Fibroblast of the aortic adventitia (primary cell): ENCODE results near the gene RTN4R. TPM values are rescaled to one million over a fixed set of nuclear protein-coding genes. Genes with fewer than 3 reads are reported as not detected.
"Not testable (repeated sequence)": the region's sequence is repeated elsewhere in the genome, so short reads cannot be mapped to it uniquely, and the experiment has no call there.

Experiments
- DNase-seq: peaks from one replicate; pipeline ENCODE4 v3.0.0-alpha.2; 2010; ENCODE audit warnings: low read depth
- H3K4me3 ChIP-seq: 2 replicates; pipeline ENCODE4 v1.5.1; 2011; ENCODE audit warnings: low read depth, mild to moderate bottlenecking, control low read depth, low read length, moderate library complexity
- total RNA-seq: library from RNA; depleted of rRNA; stranded (reverse); fragments of >200 nt; gene quantifications from 2 replicates; pipeline ENCODE4 v1.2.3, GENCODE V29; 2012; ENCODE audit warnings: low replicate concordance
- TF ChIP-seq, protein P1 (sequence below): IDR thresholded peaks from 2 replicates; pipeline ENCODE4 v1.5.1; 2011; ENCODE audit warnings: mild to moderate bottlenecking, low read length, control low read depth, inconsistent platforms; ENCODE audit not compliant: insufficient read depth

RTN4R gene
- total RNA-seq, 1 donor: 0.09 TPM

DNA sequence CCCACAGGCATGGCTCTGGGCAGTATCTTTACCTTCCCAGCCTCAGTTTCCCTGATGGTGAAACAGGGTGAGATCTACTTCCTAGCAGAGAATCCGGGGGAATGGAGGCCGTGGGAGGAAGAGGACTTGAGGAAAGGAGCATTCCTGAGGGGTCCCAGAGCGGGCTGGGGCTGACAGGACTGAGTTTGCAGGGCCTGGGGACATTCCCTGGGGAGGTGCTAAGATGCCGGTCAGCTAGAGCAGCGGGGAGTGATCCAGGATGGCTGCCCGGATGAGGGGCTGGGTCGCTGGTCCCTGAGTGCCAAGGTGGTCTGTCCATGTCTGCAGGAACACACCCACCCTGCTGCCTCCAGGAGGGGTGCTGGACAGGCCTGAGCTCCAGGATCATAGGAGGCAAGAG is 8.3 kb upstream of the RTN4R start:
- TF ChIP-seq, protein P1, sequence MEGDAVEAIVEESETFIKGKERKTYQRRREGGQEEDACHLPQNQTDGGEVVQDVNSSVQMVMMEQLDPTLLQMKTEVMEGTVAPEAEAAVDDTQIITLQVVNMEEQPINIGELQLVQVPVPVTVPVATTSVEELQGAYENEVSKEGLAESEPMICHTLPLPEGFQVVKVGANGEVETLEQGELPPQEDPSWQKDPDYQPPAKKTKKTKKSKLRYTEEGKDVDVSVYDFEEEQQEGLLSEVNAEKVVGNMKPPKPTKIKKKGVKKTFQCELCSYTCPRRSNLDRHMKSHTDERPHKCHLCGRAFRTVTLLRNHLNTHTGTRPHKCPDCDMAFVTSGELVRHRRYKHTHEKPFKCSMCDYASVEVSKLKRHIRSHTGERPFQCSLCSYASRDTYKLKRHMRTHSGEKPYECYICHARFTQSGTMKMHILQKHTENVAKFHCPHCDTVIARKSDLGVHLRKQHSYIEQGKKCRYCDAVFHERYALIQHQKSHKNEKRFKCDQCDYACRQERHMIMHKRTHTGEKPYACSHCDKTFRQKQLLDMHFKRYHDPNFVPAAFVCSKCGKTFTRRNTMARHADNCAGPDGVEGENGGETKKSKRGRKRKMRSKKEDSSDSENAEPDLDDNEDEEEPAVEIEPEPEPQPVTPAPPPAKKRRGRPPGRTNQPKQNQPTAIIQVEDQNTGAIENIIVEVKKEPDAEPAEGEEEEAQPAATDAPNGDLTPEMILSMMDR: no peak
- no peak overlapping the region for H3K4me3 ChIP-seq
- DNase-seq: no peak

DNA sequence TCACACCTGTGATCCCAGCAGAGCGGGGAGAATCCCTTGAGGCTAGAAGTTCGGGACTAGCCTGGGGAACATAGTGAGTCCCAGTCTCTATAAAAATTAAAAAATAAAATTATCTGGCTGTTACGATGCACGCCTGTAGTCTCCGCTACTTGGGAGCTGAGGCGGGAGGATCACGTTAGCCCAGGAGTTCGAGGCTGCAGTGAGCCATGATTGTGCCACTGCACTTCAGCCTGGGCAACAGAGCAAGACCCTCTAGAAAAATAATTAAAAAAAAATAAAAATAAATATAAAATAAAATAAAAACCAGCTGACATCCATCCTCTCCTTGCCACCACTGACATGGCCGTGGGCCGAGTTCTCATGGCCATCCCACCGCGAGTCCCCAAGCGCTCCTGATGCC is 7.7 kb upstream of the RTN4R start:
- no peak overlapping the region for H3K4me3 ChIP-seq
- TF ChIP-seq, protein P1: no peak
- DNase-seq: no peak

GRCh38 chr22:20275325-20275724 is 7.2 kb upstream of the RTN4R start:
- DNase-seq, H3K4me3 ChIP-seq: not testable (repeated sequence)

GRCh38 chr22:20274374-20274773 is 6.3 kb upstream of the RTN4R start:
- H3K4me3 ChIP-seq, DNase-seq: not testable (repeated sequence)

- TF ChIP-seq, protein P1: no peak
- no peak overlapping the region for H3K4me3 ChIP-seq
- no peak for DNase-seq
Measured at GRCh38 chr22:20273758-20274181, 5.7 kb upstream of the RTN4R start.

DNA sequence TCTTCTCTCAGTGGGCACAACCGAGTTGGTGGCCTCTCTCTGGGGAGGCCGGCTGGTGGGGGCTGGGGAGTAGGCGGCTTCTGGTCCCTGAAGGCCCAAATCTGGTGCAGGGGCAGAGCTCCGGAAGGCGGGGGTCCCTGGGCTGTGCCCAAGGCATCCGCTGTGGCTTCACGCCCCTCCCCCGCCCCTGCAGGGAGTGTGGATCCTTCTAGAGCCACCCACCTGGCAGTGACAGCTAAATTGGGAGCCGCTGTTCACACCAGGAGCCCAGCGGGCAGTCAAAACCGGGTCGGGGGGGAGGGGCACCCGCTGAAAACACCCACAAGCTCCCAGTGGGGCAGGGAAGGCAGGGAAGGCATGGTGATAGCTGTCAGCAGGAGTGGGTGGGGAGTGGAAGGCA is 4.6 kb upstream of the RTN4R start:
- no peak overlapping the region for H3K4me3 ChIP-seq
- TF ChIP-seq, protein P1: no peak
- no peak for DNase-seq

DNA sequence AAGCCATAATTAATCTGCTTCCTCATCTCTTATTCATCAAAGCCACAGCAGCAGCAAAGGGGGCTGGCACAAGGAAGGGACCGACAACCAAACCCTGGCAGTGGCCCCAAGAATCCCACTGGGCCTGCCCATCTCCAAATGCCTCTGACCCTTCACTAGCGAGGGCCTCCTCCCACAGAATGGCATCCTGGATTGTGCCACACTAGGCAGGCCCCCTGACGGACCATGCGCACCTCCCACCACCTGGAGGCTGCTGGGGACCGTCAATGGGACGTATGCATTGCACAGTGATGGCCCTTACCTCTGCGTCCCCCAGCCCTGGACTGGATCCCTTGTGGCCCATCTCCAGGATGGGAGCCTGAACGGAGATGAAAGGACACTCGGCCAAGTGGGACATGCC is 4.1 kb upstream of the RTN4R start:
- H3K4me3 ChIP-seq: no peak overlapping the region
- TF ChIP-seq, protein P1: no peak
- no peak for DNase-seq

- no peak for DNase-seq
- H3K4me3 ChIP-seq: no peak overlapping the region
- TF ChIP-seq, protein P1: no peak
Measured at GRCh38 chr22:20271114-20271994, 3.2 kb upstream of the RTN4R start.

- not testable (repeated sequence) for DNase-seq, H3K4me3 ChIP-seq
Measured at GRCh38 chr22:20270190-20271113, 2.3 kb upstream of the RTN4R start.

DNA sequence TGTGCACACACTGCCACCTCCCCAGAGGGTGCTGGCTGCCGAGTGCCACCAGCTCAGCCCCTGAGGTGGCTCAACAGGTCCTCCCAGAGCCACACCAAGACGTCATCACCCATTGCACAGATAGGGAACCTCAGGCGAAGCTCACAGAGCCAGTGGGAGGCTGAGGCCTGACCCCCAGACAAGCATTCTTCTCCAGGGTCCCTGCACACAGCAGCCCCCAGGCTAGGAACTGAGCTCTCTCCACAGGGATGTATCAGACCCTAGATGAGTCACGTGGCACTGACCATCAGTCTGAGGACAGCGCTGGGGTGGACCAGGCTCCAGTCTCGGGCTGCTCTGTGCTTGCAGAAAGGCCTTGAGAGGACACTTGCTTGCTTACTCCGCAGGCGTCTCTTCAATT is 1.6 kb upstream of the RTN4R start:
- not testable (repeated sequence) for DNase-seq, H3K4me3 ChIP-seq
